HG02678 (cell line): Measurements from ENCODE around the gene ARL5B.

ENCODE experiments used
- ATAC-seq: cut with Tn5 transposase; IDR thresholded peaks from one replicate; pipeline ENCODE4 v1.9.1; 2021; ENCODE audit warnings: mild to moderate bottlenecking, moderate library complexity; ENCODE audit not compliant: unreplicated experiment

Gene ARL5B

GRCh38 chr10:18699849-18700840 is 40.9 kb downstream of the ARL5B start:
- ATAC-seq: no peak

- ATAC-seq: no peak
Observed at GRCh38 chr10:18703521-18703920, 44.3 kb downstream of the ARL5B start.

GRCh38 chr10:18710201-18710653 is 51.0 kb downstream of the ARL5B start:
- no peak for ATAC-seq

GRCh38 chr10:18713077-18713476 is 53.8 kb downstream of the ARL5B start:
- ATAC-seq: no peak

GRCh38 chr10:18718991-18719390 is 59.8 kb downstream of the ARL5B start:
- no peak for ATAC-seq

- ATAC-seq: no peak
Observed at GRCh38 chr10:18719811-18720210, 60.6 kb downstream of the ARL5B start.

- no peak for ATAC-seq
Observed at GRCh38 chr10:18721067-18721466, 61.8 kb downstream of the ARL5B start.

- no peak for ATAC-seq
Observed at GRCh38 chr10:18723801-18724200, 64.6 kb downstream of the ARL5B start.
